Non-pigmented ciliary epithelial cell (primary cell): ENCODE data around the gene AGAP3.

Experiments used
- DNase-seq: peaks from one replicate; pipeline ENCODE4 v3.0.0-alpha.2; 2010; ENCODE audit warnings: low read depth

AGAP3 gene

GRCh38 chr7:151167197-151167961, 81.1 kb downstream of the AGAP3 start, which contains the start of gene GBX1:
TSS of gene GBX1 (minus strand) at chr7:151167694. CDS start at chr7:151167548, 146 bp downstream.
- no peak for DNase-seq

GRCh38 chr7:151168003-151168786, 81.9 kb downstream of the AGAP3 start:
- no peak for DNase-seq

GRCh38 chr7:151168787-151169162, 82.5 kb downstream of the AGAP3 start:
- DNase-seq: no peak

- peak; percentile 3 for DNase-seq
These were observed 86.2 kb downstream of the AGAP3 start for GRCh38 chr7:151172273-151173141.

- no peak for DNase-seq
These were observed 87.3 kb downstream of the AGAP3 start for GRCh38 chr7:151173386-151174245.

GRCh38 chr7:151174246-151175046, 88.2 kb downstream of the AGAP3 start:
- DNase-seq: no peak

GRCh38 chr7:151175047-151175792, 88.9 kb downstream of the AGAP3 start:
- DNase-seq: no peak

GRCh38 chr7:151175793-151176311, 89.6 kb downstream of the AGAP3 start:
- DNase-seq: no peak

- DNase-seq: no peak
These were observed 90.1 kb downstream of the AGAP3 start for GRCh38 chr7:151176401-151176800.

- no peak for DNase-seq
These were observed 91.0 kb downstream of the AGAP3 start for GRCh38 chr7:151177310-151177709.

GRCh38 chr7:151178236-151178635, 92.0 kb downstream of the AGAP3 start:
- DNase-seq: no peak

- no peak for DNase-seq
These were observed 92.6 kb downstream of the AGAP3 start for GRCh38 chr7:151178831-151179230.

GRCh38 chr7:151179287-151179860, 93.1 kb downstream of the AGAP3 start:
- no peak for DNase-seq

- DNase-seq: no peak
These were observed 93.7 kb downstream of the AGAP3 start for GRCh38 chr7:151179946-151180345.

- no peak for DNase-seq
These were observed 94.7 kb downstream of the AGAP3 start for GRCh38 chr7:151181011-151181431.

GRCh38 chr7:151185762-151186639, 99.7 kb downstream of the AGAP3 start:
- no peak for DNase-seq

- DNase-seq: no peak
These were observed 100.5 kb downstream of the AGAP3 start, which contains the start of gene ASB10 for GRCh38 chr7:151186640-151187408. TSS of gene ASB10 (minus strand) at chr7:151187250. CDS start at chr7:151187130, 120 bp downstream.
